ENCODE measurements around the gene TMEM9.

Gene TMEM9

DNA sequence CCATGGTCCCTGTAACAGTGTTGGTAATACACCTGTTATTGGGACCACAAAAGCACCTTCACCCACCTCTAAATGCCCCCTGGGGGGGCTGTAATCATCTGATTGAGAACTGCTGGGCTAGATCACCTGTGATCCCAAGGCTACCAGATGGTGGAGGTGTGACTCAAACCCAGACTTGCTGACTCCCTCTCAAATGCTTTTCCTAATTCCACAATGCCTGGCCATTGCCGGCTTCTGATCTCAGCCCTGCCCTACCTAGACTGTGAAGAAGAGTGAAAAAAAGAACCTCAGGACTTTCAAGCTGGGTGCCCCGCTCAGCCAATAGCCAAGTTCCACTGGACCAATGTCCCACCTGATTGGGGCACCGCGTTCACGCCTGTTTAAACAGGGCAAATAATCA, 9.6 kb downstream of the TMEM9 start:
- no peak for DNase-seq

DNA sequence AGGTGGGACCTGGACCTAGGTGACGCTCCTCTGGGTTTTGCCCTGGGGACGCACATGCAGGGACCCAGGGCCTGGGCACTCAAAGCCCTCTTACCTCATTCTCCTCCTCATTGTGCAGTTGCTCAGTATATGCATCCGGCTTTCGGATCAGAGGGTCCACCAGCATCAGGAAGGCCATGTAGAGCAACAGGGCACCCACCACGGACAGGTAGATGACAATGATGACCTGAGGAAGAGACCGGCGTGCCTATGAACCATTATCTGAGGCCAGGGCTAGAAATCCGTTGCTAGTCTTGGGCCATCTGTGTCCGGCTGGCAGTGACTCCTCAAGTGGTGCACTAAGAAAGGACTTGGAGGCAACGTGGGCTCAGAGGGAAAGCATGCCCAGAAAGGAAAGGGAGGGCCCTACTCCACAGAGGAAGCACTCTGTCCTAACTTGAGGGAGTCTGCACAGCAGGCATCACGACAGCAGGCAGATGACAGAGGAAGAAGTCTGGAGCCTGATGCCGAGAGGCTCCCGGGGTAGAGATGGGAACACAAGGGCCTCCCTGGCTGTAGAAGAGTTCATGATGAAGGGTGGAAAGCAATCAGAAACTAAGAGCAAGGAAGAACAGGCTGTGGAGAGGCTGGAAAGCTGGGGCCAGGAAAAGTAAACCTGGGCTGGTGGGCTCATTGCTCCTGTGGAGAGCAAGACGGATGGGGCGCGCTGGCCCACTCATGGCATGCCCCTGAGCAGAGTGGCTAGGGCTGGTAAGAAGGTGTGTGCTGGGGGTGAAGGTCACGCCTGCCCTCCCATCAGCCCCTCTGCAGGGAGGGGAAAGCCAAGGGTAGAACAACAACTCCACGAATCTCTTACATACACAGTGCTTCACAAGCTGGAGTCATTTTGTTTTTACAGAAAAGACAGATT, 10.3 kb downstream of the TMEM9 start:
- no peak for DNase-seq

DNA sequence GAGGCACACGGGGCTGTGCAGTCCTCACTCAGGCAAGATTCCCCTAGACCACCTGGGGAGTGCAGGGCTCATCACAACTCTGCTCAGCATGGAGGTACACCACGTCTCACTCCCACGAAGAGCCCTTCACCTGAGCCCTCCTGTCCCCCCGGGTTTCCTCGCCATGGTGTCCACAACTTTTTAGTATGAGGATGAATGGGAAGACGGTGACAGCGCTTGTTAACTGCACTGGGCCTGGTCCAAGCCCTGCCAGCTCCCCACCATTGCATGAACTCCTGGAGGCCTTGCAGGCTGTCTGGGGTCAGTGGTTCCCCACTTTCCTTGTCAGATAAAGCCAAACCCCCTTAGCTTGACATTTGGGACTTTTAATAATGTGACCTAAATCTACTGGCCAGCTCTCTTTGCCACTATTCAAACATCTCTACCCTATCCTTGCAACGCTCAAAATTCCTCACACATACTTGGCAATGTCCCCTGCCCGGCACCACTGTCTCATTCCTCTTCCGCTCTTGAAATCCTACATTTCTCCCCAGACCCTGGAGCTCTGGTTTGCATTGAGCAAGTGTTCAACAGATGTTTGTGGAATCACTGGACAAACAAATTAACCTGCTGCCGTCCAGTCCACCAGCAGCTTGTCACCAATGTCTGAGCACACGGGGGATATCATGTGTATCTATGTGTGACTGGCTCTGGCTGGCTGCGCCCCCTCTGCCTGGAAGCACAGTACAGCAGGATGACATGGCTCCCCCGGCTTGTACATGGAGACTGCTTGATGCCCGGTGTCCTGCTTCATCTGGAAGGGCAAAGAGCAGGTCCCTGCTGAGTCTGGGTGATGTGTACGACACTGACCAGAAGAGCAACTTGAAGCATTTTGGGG, 11.2 kb downstream of the TMEM9 start:
- no peak for DNase-seq

DNA sequence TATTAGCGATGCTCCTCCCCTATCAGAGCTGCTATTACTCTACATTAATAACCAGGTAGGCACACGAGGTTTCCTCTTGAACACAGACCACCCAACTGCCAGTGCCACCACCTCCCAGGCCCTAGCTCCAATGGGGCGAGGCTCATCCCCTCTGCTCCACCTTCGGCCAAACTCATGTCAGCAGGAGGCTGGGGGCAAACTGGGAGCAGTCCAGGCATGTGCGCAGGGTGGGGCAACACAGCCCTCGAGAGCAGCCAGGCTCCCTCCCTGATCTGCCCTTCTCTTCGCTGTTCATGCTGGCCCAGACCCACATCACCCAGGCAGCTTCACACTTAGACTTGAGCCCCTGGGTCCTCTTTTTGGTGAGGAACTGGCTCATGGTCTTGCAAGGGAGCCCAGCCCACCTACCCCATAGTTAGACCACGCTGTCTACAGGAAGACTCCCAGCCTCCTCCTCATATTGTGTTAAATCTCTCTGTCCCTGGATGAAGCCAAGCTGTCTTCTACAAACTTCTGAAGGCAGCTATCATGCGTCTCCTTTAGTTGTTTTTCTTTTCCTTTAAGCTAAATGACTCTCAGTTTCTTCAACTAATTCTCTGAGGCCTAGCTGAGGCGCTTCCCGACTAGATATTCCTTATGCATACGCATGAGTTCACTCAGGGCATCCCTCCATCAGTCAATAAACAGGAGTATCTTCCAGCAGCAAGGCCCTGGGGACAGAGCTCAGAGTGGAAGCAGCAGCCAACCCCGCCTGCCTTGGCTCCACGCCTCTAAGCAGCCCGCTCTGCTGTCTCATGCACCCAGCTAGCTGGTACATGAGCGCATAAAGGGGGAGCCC, 12.0 kb downstream of the TMEM9 start:
- no peak for DNase-seq

DNA sequence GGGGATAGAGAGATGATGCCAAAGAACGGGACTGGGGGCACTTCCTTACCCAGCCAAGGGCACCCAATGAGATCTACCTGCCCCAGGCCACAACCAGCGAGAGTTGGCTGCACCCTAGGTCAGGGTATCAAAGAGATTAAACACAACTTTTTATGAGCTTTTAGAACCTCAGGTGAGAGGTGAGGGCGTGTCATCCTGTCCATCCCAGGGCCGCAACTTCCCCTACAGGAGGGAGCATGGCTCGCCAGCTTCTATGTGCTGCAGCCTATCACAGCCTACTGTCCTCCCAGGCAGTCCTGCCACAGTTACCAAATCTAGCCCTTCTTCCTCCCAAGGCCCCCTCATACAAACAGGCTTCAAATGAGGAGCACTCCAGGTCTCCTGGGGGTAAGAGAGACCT, 12.9 kb downstream of the TMEM9 start:
- no peak for DNase-seq

DNA sequence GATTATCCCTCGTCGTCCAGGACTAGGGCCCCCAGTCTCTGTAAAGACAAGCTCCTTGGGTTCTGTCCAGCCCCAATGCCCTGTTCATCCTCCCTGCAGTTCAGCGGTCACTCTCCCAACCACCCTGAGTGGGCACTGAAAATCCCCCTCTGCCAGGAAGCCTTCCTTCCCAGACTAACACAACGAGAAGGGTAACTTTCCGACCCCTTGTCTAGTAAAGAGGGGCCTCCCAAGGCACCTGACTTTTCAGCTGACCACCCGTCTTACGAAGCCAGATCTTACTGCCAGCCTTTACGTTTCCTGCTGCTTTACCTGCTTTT, 13.4 kb downstream of the TMEM9 start:
- DNase-seq: no peak

DNA sequence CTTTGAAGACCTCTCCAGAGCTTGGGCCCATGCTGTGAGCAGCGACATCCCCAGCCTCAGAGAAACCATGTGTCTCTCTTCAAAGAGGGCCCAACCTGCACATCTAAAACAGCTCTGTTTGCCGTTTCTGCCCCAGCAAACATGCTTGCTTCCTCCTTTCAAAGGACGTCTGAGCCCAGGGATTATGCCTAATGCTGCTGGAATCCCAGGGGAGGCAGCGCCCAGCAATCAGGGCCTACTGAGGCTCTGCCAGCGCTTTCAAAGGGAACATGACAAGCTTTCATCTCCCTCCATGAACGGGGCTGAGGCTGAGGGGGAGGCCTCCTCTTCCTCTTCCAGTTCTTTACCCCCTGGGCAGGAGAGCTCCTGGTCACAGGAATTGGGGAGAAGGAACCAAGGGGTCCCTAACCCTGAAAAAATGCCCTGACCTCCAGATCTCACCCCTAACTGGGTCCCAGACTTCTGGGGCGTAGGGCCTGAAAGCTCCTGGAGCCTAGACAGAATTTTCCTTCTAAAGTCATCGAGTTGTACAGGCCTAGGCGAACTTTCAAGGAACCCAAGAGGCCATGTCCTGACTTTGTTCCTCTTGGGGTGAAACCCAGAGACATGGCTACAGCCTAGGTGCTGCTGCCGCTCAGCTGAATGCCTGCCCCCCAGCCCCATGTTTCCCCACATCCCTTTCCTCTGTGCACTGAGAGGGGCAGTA, 13.9 kb downstream of the TMEM9 start:
- no peak for DNase-seq

DNA sequence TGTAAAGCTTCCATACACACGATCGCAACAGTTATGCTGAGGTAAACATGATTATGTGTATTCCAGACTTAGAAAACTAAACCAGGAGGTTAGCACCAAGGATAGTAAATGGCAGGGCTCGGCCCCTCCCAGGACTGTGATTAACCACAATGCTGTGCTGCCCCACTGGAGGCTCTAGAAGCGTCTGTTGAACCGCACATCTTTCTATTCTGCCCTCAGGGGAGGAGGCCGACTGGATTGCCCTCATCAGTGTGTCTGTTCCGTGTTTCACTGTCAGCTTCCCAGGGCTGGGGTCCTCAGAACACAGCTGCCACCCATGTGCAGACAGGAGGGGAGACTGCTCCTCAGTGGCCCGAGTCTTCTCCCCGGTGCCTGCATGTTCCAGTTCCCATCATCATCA, 14.5 kb downstream of the TMEM9 start:
- DNase-seq: no peak

DNA sequence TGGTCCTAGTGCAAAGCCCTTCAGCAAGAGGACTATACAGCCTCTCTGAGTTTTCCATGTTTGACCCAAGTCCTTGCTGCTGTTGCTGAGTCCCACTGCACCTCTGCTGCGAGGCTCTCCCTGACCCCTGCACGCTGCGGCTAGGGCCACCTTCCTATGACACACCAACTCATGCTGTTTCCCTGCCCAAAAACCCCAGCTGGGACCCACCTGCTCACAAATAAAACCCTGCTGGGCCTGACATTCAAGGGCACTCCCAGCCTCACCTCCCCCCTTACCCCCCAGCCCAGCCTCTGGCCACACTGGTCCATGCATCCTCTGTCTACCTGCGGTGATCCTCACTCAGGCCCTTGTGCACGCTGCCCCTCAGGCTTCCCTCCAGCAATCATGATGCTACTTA, 15.0 kb downstream of the TMEM9 start:
- no peak for DNase-seq

DNA sequence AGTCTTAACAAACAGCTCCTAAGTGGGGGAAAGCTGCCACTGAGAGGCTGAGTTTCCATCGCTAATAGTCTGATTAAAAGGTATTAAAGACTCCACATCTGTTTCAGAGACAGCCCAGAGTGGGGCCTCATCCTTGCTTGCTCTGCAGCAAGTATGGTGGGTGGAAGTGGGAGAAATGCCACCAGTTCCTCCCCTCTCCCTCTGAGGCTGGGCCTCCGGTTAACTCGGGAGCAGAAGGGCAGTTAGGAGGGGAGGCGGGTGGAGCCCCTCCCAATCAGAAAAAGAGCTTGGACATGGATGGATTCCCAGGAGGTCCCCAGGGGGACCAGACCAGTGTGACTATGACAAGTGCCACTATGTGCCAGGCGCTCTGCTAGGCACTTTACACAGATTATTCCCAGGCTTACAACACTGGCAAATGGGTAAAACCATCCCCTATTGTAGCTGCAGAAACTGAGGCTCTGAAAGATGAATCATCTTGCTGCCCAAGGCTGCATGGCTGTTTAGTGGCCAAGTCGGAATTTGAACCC, 15.9 kb downstream of the TMEM9 start:
- DNase-seq: no peak

DNA sequence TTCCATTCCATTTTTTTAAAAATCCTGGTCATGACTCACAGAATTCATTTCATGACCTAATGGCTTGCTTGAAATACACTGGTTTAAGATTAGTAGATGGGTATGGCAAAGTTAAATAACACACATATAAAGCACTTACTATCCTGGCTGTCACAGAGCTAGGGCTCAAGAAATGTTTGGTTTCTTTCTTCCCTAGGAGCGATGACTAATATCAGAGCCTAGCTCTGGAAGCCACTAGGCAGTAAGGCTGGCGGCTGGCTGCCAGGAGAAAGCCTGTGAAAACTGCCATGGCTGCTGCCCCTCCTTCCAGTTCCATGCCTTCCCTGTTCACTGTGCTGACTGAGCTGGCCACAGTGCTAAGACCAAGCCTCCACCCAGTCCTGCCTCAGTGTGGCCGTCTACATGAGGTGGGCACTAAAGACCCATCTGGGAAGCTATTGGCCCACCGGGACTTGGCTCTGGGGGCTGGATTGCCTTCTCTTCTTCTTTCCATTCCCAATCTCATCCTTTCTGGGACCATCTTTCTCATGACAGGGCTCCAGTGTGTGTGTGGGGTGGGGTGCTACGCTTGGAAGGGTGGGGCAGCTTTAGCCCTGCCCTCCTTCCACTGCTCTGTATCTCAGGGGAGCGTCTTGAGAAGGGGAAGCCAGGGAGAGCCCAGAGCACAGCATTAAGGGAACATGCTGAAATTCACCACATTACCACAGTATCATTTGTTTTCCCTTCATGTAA, 16.5 kb downstream of the TMEM9 start:
- DNase-seq: no peak

DNA sequence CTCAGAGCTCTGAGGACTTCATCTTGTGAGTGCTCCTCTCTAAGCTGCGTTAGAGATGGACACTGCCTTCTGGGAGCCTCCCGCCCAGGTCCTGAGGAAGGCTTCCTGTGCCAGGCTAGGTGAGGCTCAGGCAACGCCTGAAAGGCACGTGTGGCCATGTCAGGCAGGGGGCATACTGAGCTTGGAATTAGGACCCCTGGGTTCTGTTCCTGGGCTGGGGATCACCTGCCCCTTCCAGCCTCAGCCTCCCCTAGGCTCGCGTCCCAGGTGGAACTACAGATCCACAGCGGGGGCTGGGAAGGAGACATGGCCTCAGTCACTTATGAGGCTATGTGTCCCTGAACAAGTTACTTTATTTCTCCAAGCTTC, 17.3 kb downstream of the TMEM9 start:
- no peak for DNase-seq

DNA sequence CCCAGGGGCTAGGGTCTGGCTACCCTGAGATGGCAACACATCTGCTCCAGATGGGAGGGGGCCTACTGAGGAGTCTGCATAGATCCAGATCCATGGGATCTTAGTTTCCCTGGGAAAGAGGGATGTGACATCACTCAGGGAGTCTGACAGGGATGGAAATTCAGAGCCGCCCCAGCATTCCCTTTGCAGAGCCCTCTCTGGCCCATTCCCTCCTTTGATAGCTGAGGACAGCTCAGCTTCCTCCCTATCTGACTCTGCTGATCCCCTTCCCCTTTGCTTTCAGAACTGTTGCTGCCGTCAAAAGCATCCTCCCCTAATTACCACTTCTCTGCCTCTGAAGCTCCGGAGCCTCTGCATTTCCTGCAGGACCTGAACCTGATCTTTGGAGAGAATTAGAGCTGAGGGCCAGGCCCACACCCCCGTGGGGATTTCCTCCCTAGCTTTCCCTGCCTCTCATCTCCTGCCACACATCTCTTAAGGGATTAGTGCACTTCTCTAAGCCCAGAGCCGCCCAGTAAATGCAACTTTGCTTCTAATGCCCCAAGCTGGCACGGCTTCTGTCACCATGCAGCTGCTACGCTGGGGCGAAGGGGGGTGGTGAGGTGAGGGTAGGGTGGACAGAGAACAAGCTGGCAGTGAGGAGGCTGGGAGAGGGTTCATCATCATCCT, 17.8 kb downstream of the TMEM9 start:
- DNase-seq: no peak

DNA sequence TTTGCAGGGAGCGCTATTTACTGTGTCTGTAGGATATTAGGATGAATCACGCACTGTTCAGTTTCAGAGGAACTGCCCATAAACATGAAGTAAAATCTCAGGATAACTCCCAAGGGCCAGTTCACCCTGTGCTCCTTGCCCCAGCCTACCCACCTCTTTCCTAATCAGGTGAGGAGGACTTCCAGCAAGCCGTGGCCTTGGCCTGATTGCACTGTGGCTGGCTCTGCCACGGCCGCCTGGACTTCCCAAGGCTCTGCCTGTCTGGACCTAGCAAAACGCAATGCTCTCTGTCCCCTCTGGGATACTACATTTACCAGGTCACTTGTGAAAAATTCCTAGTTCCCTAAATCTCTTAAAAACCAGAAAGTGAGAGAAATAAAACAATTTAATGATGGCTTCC, 19.9 kb downstream of the TMEM9 start:
- no peak for DNase-seq

DNA sequence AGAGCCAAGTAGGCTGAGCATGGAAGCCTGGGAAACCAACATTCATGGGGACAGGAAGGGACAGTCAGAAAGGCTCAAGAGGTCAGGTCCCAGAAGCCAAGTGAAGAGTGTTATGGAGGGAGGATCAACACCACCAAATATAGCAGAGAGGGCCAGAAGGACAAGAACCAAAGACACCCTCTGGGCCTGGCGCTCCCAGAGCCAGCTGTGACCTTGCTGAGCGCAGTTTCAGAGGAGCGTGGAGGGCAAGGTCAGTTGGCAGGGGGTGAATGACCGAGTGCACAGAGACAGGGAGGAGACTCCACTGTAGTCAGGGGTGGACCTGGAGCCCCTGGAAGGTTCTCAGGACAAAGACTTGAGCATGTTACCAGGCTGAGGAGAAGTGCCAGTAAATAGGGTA, 22.9 kb downstream of the TMEM9 start:
- DNase-seq: no peak

DNA sequence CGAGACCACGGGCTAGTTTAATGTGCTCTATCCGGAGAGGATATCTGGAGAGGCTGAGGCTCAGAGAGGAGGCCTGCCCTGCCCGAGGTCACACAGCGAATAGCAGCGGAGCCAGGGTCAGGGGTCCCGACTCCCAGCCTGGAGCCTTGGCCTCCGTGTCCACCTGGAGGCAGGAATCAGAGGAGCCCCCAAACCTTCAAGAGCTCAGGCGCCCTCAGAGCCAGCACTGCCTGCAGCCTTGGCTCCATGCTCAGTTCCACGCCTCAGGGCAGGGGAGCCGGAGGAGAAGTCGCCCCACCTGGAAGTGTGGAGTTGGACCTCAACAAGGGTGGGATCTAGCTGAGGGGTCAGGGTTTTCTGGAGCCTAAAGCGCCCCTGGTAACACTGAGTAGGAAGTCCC, 25.3 kb downstream of the TMEM9 start:
- DNase-seq: no peak

DNA sequence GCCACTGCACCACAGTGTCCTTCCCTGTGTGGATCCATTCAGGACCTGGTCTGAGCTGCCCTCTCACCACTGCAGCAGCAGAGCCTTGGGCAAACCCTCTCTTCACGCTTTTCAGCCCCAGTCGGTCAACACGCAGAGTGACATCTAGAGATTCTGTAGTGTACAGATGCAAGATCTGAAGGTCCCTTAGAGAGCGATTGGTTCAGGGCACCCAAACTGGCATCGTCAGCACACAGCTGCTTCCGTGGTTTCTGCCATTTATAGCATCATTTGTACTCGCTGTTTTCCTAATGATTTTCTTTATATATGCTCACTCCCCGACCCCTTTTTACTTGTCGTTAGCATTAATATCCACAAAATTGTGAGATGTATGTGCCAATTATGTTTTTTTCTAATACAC, 25.8 kb downstream of the TMEM9 start:
- no peak for DNase-seq

DNA sequence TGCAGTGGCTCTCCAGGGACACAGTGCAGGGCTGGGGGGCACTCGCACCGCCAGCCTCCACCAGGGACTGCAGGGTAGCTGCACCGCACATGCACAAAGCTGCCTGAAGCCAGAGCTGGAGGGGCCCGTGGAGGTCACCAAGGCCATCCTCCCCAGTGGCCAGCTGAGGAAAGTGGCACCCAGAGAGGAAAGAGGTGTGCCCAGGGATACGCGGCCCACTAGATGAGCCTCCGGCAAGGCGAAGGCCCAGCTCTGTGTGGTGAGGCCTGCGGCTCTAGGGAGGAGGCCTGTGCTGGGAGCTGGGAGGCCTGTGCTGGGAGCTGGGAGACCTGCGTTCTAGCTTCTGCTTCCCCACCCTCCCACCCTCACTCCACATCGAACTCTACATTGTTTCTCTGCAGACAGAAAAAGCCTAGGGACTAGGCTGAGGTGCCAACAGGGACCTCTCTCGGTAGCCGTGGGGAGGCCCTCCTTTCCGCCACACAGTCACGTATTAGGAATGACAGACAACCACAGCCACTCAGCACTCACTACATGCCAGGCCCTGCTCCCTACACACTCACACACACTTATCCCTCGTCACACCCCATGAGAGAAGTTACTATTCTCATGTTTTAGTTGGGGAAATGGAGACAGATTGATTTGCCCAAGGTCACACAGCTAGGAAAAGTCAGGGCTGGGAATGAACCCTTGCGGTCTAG, 26.4 kb downstream of the TMEM9 start:
- no peak for DNase-seq

DNA sequence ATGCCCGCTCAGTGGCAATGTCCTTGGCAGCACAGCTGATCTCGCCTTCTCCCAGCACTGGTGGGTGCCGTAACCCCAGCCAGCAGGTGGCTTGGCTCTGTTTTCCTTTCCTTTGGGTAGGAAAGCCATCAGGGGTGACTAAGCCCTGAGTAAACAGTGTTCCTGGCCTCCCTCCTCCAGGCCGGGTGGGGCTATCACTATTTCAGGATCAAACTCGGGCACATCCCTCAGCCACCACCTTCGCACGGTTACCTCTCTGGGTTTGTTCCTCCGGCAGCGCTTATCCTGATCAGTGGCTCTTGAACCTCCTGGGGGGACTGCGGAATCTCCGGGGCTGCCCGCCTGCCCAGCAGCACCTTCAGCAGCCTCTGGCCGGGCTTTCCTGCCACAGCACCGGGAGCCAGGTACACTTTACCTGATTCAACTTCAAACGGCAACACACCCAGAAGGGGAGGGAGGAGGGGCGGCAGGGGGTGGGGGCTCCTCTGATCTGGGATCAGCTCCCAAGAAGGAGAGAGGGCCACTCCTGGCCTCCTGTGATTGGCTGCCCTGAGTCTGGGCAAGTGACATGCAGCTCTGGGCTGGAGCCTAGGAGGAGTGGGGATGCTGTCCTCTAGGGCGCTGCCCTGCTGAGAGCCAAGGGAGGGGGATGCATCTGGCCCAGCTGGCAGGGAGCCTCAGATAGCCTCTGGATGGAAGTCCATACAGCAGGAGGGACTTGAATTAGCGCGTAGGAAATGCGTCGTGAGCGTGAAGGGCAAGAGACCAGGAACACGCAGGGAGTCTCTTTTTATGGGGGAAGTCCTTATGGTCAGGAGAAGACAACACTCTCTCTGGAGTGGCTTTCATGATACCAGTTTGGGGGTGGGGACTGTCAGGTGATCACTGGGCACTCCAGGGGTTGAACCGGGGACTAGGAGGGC, 27.2 kb downstream of the TMEM9 start, which contains the start of gene ASCL5:
Gene ASCL5, minus strand, starts transcription at position 353 of the 923 bp plus-strand sequence. CDS start 11,812 bp downstream, outside the sequence.
- peak; percentile 16 to 82 (median 76) for DNase-seq
